ENCODE results near the gene AP4E1. TPM values are rescaled to one million over a fixed set of nuclear protein-coding genes. Genes with fewer than 3 reads are reported as not detected.
A peak's percentile ranks its signal among the peaks of the same experiment; 100 is the strongest.
"Not testable (repeated sequence)": the region's sequence is repeated elsewhere in the genome, so short reads cannot be mapped to it uniquely, and the experiment has no call there.

AP4E1 gene
- total and polyA plus RNA-seq, 2 of the 8 experiments (the other 6 are each of a cell fraction or from before 2014, with no cell fraction given), result 1.4 to 10.9 TPM

DNA sequence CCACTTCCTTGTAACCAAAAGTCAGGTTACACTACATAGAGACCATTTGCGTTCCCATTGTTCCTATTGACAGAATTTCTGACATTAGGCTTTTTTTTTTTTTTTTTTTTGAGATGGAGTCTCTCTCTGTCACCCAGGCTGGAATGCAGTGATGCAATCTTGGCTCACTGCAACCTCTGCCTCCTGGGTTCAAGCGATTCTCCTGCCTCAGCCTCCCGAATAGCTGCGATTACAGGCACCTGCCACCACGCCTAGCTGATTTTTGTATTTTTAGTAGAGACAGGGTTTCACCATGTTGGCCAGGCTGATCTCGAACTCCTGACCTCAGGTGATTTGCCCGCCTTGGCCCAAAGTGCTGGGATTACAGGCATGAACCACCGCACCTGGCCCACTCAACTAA, 7.1 kb upstream of the AP4E1 start:
- H3K18ac ChIP-seq (ENCODE audit: extremely low read depth, low read length); FAIRE-seq; CTCF ChIA-PET (ENCODE audit: partially characterized antibody); H4K5ac ChIP-seq (ENCODE audit: insufficient read length, low read depth, low read length); H4K8ac ChIP-seq (ENCODE audit: extremely low read depth, insufficient read depth, low read length); H3K9ac ChIP-seq (replicated peaks in 1 of 4; ENCODE audit: extremely low read depth in 1 of 4, low read depth in 3 of 4, low read length in 3 of 4); H2AK5ac ChIP-seq (ENCODE audit: low read depth, low read length); H3K9me3 ChIP-seq (ENCODE audit: insufficient read depth in 2 of 2, low read depth in 1 of 2, low read length in 1 of 2); H2AFZ ChIP-seq (ENCODE audit: low read length); H3K23ac ChIP-seq (ENCODE audit: insufficient read length); H3K4me1 ChIP-seq (replicated peaks in 1 of 4; ENCODE audit: control insufficient read depth in 3 of 4, insufficient read depth in 4 of 4, low read length in 3 of 4); DNase-seq (ENCODE audit: low read depth in 1 of 2, low spot score in 2 of 2); H3K79me1 ChIP-seq (ENCODE audit: low read depth, low read length); H2BK5ac ChIP-seq (ENCODE audit: low read depth, low read length); H3K4me2 ChIP-seq (ENCODE audit: insufficient read depth in 1 of 2, low read depth in 2 of 2, low read length in 2 of 2); H3K56ac ChIP-seq (replicated peaks; ENCODE audit: insufficient read length, low read depth, low read length); H2BK120ac ChIP-seq (replicated peaks; ENCODE audit: low read depth, low read length); H3K23me2 ChIP-seq (ENCODE audit: low read depth, low read length); H2BK15ac ChIP-seq (ENCODE audit: low read length); H2BK12ac ChIP-seq (ENCODE audit: low read depth, low read length); H3K4me3 ChIP-seq (ENCODE audit: extremely low read depth in 1 of 4, insufficient read depth in 2 of 4, low read depth in 3 of 4, low read length in 4 of 4); H4K20me1 ChIP-seq (replicated peaks in 1 of 2; ENCODE audit: control insufficient read depth in 1 of 2, insufficient read depth in 2 of 2, low read length in 2 of 2); POLR2A ChIA-PET (ENCODE audit: partially characterized antibody); H3K27ac ChIP-seq (ENCODE audit: low read depth, low read length); H3K79me2 ChIP-seq (ENCODE audit: control insufficient read depth in 1 of 2, insufficient read depth in 2 of 2, low read length in 2 of 2); H2BK20ac ChIP-seq (ENCODE audit: low read length); H3K4ac ChIP-seq (replicated peaks; ENCODE audit: insufficient read length, low read depth, low read length); H4K91ac ChIP-seq (replicated peaks; ENCODE audit: insufficient read length, low read length); H3K36me3 ChIP-seq (ENCODE audit: control insufficient read depth in 2 of 4, insufficient read depth in 4 of 4, low read length in 3 of 4); H3K27me3 ChIP-seq (replicated peaks in 1 of 4; ENCODE audit: control insufficient read depth in 3 of 4, extremely low read depth in 1 of 4, insufficient read depth in 3 of 4, low read length in 3 of 4); H3K14ac ChIP-seq (ENCODE audit: insufficient read length): not testable (repeated sequence)
- 0 out of 2 replicates have a peak, but pooled peaks have one; percentile 24 for TF ChIP-seq CEBPB (IDR thresholded peaks at IDR 0.05; ENCODE audit: low read depth, low read length)
- 87% methylated on average over 8 of the region's 8 CpGs; no CpG with 5 or more reads in 1 of the 2 experiments for WGBS, 2 experiments (ENCODE audit: extremely low coverage in 1 of 2, insufficient coverage in 1 of 2, insufficient read length in 1 of 2, insufficient replicate concordance in 2 of 2, low coverage in 1 of 2, low lambda C conversion rate in 2 of 2, missing lambda C conversion rate in 1 of 2)
